GM19452 (cell line): Measurements from ENCODE around the gene RSBN1L.

Source experiments
- ATAC-seq: cut with Tn5 transposase; IDR thresholded peaks from one replicate; pipeline ENCODE4 v1.9.1; 2021; ENCODE audit not compliant: unreplicated experiment

The RSBN1L gene

GRCh38 chr7:77727936-77728701 is 31.9 kb downstream of the RSBN1L start:
- ATAC-seq = no peak

- no peak for ATAC-seq
Observed at GRCh38 chr7:77729574-77730348, 33.5 kb downstream of the RSBN1L start.

GRCh38 chr7:77731716-77732115 is 35.5 kb downstream of the RSBN1L start:
- ATAC-seq = no peak

GRCh38 chr7:77734659-77735421 is 38.6 kb downstream of the RSBN1L start:
- no peak for ATAC-seq

GRCh38 chr7:77735457-77735856 is 39.2 kb downstream of the RSBN1L start:
- ATAC-seq = no peak

GRCh38 chr7:77736991-77737390 is 40.7 kb downstream of the RSBN1L start:
- no peak for ATAC-seq

- ATAC-seq = no peak
Observed at GRCh38 chr7:77738382-77738781, 42.1 kb downstream of the RSBN1L start.

GRCh38 chr7:77738871-77739270 is 42.6 kb downstream of the RSBN1L start:
- no peak for ATAC-seq

- ATAC-seq = no peak
Observed at GRCh38 chr7:77740257-77740656, 44.0 kb downstream of the RSBN1L start.

- ATAC-seq = no peak
Observed at GRCh38 chr7:77743518-77743917, 47.3 kb downstream of the RSBN1L start.

- ATAC-seq = no peak
Observed at GRCh38 chr7:77745746-77746145, 49.5 kb downstream of the RSBN1L start.

GRCh38 chr7:77746164-77746823 is 50.0 kb downstream of the RSBN1L start:
- ATAC-seq = no peak

GRCh38 chr7:77746824-77747165 is 50.5 kb downstream of the RSBN1L start:
- no peak for ATAC-seq

GRCh38 chr7:77747178-77747577 is 50.9 kb downstream of the RSBN1L start:
- no peak for ATAC-seq

- no peak for ATAC-seq
Observed at GRCh38 chr7:77747718-77748117, 51.5 kb downstream of the RSBN1L start.

GRCh38 chr7:77752016-77752415 is 55.8 kb downstream of the RSBN1L start:
- ATAC-seq = no peak

GRCh38 chr7:77753173-77753572 is 56.9 kb downstream of the RSBN1L start:
- no peak for ATAC-seq

- ATAC-seq = peak; percentile 87
Observed at GRCh38 chr7:77757589-77757988, 61.3 kb downstream of the RSBN1L start.

GRCh38 chr7:77759294-77759889 is 63.1 kb downstream of the RSBN1L start:
- ATAC-seq = no peak

GRCh38 chr7:77760809-77761453 is 64.7 kb downstream of the RSBN1L start:
- no peak for ATAC-seq
